ENCODE measurements around the gene KIF5A. TPM values are rescaled to one million over a fixed set of nuclear protein-coding genes. Genes with fewer than 3 reads are reported as not detected.

Gene KIF5A
- total RNA-seq, 4 donors from 2014 or later: 0.15 to 0.22 (median 0.19) TPM; not detected in 1

GRCh38 chr12:57582440-57582839, 32.6 kb downstream of the KIF5A start:
- no peak for TF ChIP-seq POLR2A (IDR thresholded peaks at IDR 0.05)
- intact Hi-C loops (cut with DNase I): loop anchor here (5.0 kb wide), 1 partner anchor 40 kb away; no protein-coding TSS in a partner anchor
- Histone ChIP-seq H3K9me3 (no peaks in the 10 kb centered on the region), H3K36me3 (no peaks in the 10 kb centered on the region), H3K4me3 (no peak overlapping the region), H3K27ac (no peak overlapping the region), H3K4me1 (no peaks in the 10 kb centered on the region), H3K27me3 (peaks cover 0 to 18% (median 0%) of the 10 kb centered on the region in 4 donors)
- WGBS, 2 donors: 94 to 100% methylated on average over 1 of the region's 1 CpG
- DNase-seq: no peak

GRCh38 chr12:57583008-57583831, 33.4 kb downstream of the KIF5A start:
- Histone ChIP-seq H3K9me3 (no peaks in the 10 kb centered on the region), H3K4me3 (no peak overlapping the region), H3K4me1 (no peaks in the 10 kb centered on the region), H3K27ac (no peak overlapping the region), H3K27me3 (peaks cover 0 to 25% (median 0%) of the 10 kb centered on the region in 4 donors), H3K36me3 (no peaks in the 10 kb centered on the region)
- 28 to 40% methylated on average over 10 to 13 of the region's 13 CpGs for WGBS, 2 donors
- TF ChIP-seq CTCF (IDR thresholded peaks at IDR 0.05) (peak; percentile 91 to 94 (median 92)), POLR2A (IDR thresholded peaks at IDR 0.05) (no peak)
- DNase-seq: no peak
- intact Hi-C loops (cut with DNase I): loop anchor here (5.0 kb wide), 1 partner anchor 39 kb away; no protein-coding TSS in a partner anchor

GRCh38 chr12:57584050-57584449, 34.2 kb downstream of the KIF5A start:
- H3K27me3 ChIP-seq: peaks cover 0 to 25% (median 0%) of the 10 kb centered on the region in 4 donors
- no peak overlapping the region for H3K27ac ChIP-seq
- no peaks in the 10 kb centered on the region for H3K36me3 ChIP-seq
- WGBS, 2 donors: 94% methylated on average over 2 of the region's 2 CpGs
- H3K4me1 ChIP-seq: no peaks in the 10 kb centered on the region
- H3K4me3 ChIP-seq: no peak overlapping the region
- intact Hi-C loops (cut with DNase I): loop anchor here (5.0 kb wide), 1 partner anchor 38 kb away; no protein-coding TSS in a partner anchor
- no peaks in the 10 kb centered on the region for H3K9me3 ChIP-seq
- TF ChIP-seq POLR2A (IDR thresholded peaks at IDR 0.05): no peak
- TF ChIP-seq CTCF (IDR thresholded peaks at IDR 0.05): no peak
- no peak for DNase-seq

- no peaks in the 10 kb centered on the region for H3K36me3 ChIP-seq
Measured at GRCh38 chr12:57584690-57585089, 34.8 kb downstream of the KIF5A start.

GRCh38 chr12:57585156-57585555, 35.3 kb downstream of the KIF5A start:
- TF ChIP-seq POLR2A (IDR thresholded peaks at IDR 0.05) (no peak), CTCF (IDR thresholded peaks at IDR 0.05) (no peak)
- H3K27me3 ChIP-seq: peaks cover 0 to 25% (median 0%) of the 10 kb centered on the region in 4 donors
- no peak overlapping the region for H3K27ac ChIP-seq
- WGBS, 2 donors: 83 to 96% methylated on average over 2 of the region's 2 CpGs
- H3K4me1 ChIP-seq: peaks cover 0 to under 1% (median 0%) of the 10 kb centered on the region in 3 donors
- DNase-seq: no peak
- no peaks in the 10 kb centered on the region for H3K9me3 ChIP-seq
- no peaks in the 10 kb centered on the region for H3K36me3 ChIP-seq
- intact Hi-C loops (cut with DNase I): no loop called here
- no peak overlapping the region for H3K4me3 ChIP-seq

More at GRCh38 chr12:57584690-57585089, 34.8 kb downstream of the KIF5A start:
- Histone ChIP-seq H3K4me1 (no peaks in the 10 kb centered on the region), H3K9me3 (no peaks in the 10 kb centered on the region), H3K27me3 (peaks cover 0 to 25% (median 0%) of the 10 kb centered on the region in 4 donors), H3K4me3 (no peak overlapping the region), H3K27ac (no peak overlapping the region)
- no peak for DNase-seq
- intact Hi-C loops (cut with DNase I): loop anchor here (5.0 kb wide), 1 partner anchor 38 kb away; no protein-coding TSS in a partner anchor
- TF ChIP-seq CTCF (IDR thresholded peaks at IDR 0.05) (no peak), POLR2A (IDR thresholded peaks at IDR 0.05) (no peak)
